Spinal cord (tissue), 10 donors: ENCODE results near the gene MAP2K3. TPM values are rescaled to one million over a fixed set of nuclear protein-coding genes. Genes with fewer than 3 reads are reported as not detected.

Experiments used
- DNase-seq, 6 donors: peaks; one replicate each; pipeline versions ENCODE4 v3.0.0 to v3.0.0-alpha.2; 2013 to 2015; ENCODE audit warnings: low spot score in 6 of 6, low read depth in 4 of 6
- H3K27ac ChIP-seq: one replicate; pipeline ENCODE4 v1.5.1; 2013; ENCODE audit warnings: low read depth, low read length, control low read depth
- H3K27me3 ChIP-seq: one replicate; pipeline ENCODE4 v1.6.1; 2013; ENCODE audit warnings: low read length; ENCODE audit not compliant: control insufficient read depth, insufficient read depth
- H3K36me3 ChIP-seq: one replicate; pipeline ENCODE4 v1.6.1; 2013; ENCODE audit warnings: low read length; ENCODE audit not compliant: control insufficient read depth, insufficient read depth
- H3K4me1 ChIP-seq: one replicate; pipeline ENCODE4 v1.6.1; 2013; ENCODE audit warnings: low read length; ENCODE audit not compliant: control insufficient read depth, insufficient read depth
- H3K4me3 ChIP-seq: one replicate; pipeline ENCODE4 v1.5.1; 2013; ENCODE audit warnings: low read depth, low read length, control low read depth
- H3K9me3 ChIP-seq: one replicate; pipeline ENCODE4 v1.6.1; 2013; ENCODE audit warnings: low read length; ENCODE audit not compliant: control insufficient read depth, insufficient read depth
- WGBS: methylation state at CpG from one replicate; pipeline ENCODE4 v1.1.5; 2013; ENCODE audit warnings: missing lambda C conversion rate; ENCODE audit not compliant: insufficient coverage; 5-methylcytosine and 5-hydroxymethylcytosine counted together
- polyA plus RNA-seq, 2 donors: library from polyadenylated mRNA; unstranded; fragments of 120-200 nt; gene quantifications; one replicate each; pipeline ENCODE4 v1.2.1, GENCODE V29; 2013; ENCODE audit not compliant: insufficient read length in 2 of 2
- total RNA-seq, 2 donors: library from RNA; depleted of rRNA in 1 of 2; stranded (reverse); fragments of 120-200 nt in 1 of 2; fragments of >200 nt in 1 of 2; gene quantifications; one replicate each; pipeline versions ENCODE4 v1.2.3 to v1.2.4, GENCODE V29; 2013 to 2014
- donor health status: healthy.

MAP2K3 gene
- total and polyA plus RNA-seq, 4 donors, result 10.6 to 24.7 (median 16.7) TPM

DNA sequence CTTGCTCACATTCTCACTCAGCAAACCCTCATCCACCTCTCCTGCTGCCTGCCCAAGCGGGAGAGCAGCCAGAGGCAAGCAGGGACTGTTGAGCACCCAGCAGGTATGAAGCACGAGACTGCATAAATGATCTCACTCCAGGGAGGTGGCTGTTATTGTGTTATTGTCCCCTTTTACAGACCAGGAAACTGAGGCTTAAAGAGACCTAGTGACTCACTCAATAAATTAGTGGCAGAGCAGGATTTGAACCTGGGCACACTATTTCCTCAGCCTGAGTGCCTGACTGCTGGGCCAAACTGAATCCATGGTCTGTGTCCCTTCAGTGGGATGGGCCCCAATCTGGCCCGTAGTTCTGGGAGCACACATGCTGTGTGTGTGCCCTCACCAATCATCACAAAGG lies 12.3 kb upstream of the MAP2K3 start:
- Histone ChIP-seq H3K4me1 (peaks cover 18% of the 10 kb centered on the region), H3K9me3 (no peaks in the 10 kb centered on the region), H3K4me3 (no peak overlapping the region), H3K27ac (no peak overlapping the region), H3K36me3 (no peaks in the 10 kb centered on the region), H3K27me3 (no peaks in the 10 kb centered on the region)
- WGBS, result 89% methylated on average over 1 of the region's 3 CpGs
- no peak for DNase-seq

DNA sequence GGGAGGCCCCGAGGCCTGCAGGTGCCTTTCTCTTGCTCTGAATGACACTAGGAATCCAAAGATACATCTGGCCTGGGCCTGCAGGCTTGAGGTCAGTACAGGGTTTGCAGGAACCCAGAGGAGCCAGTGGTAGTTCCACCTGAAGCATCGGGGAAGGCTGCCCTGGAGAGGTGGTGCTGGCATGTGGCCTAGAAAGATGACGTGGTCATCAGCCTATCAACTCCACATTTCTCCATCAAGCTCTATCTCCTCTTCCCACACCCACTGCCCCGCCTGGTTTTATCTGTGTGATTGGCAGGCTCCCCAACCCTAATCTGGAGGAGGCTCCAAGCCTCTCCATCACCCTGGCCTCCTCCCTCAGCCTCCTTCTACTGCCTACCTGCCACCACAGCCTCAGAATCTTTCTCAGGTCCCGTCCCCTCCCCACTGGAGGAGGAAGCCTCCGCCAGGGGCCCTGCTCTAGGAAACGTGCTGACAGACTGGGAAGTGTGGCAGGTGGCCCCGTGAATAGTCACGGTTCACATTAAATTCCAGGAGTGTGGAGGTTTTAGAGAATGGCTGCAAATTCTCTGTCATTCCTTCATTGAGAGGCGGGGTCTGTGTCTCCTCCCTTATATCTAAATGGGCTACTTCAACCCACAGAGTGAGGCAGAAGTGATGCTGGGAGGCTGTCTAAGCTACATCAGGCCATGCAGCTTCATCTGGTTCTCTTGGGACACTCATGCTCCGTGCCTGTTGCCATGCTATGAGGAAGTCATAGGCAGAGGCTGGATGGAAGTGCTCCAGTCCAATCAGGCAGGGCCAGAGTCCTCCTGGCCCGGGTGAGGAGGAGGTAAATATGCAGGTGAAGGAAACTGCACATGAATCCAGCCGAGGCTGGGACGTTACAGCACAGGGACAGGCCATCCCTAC lies 11.4 kb upstream of the MAP2K3 start:
- no peak for DNase-seq
- H3K9me3 ChIP-seq, result no peaks in the 10 kb centered on the region
- no peaks in the 10 kb centered on the region for H3K27me3 ChIP-seq
- WGBS, result 76% methylated on average over 9 of the region's 14 CpGs
- H3K36me3 ChIP-seq, result no peaks in the 10 kb centered on the region
- H3K27ac ChIP-seq, result no peak overlapping the region
- H3K4me3 ChIP-seq, result no peak overlapping the region
- H3K4me1 ChIP-seq, result peaks cover 18% of the 10 kb centered on the region

DNA sequence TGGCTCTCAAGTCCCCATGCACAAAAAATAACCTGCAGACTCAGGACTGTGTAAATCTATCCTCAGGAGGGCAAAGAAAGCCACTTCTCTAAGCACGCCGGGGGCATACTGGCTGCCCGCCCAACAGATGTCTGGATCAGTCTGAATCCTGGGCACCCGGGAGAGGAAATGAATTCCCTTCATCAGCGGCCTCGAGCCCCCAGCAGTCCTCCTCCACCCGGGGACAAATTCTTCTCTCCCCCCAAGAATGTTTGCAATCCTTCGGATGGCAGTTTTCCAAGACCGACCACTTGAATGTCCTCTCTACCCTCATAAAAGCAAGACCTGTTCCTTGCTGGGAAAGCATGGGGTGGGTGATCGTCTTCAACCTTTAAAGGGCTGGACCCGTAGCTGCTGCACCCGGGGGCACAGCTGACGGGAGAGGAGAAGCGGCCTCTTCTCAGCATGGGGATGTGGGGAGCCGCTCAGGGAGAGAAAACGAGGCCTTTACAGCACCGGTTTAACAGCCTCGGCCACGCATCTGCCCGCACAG lies 9.4 kb upstream of the MAP2K3 start:
- H3K9me3 ChIP-seq, result no peaks in the 10 kb centered on the region
- peaks cover 21% of the 10 kb centered on the region for H3K4me1 ChIP-seq
- H3K27me3 ChIP-seq, result no peaks in the 10 kb centered on the region
- 8% methylated on average over 17 of the region's 20 CpGs for WGBS
- peak overlapping the region; percentile 57 for H3K27ac ChIP-seq
- H3K36me3 ChIP-seq, result no peaks in the 10 kb centered on the region
- H3K4me3 ChIP-seq, result peak overlapping the region; percentile 53
- peak in 2 of 6 donors; percentile 50 to 52 for DNase-seq

DNA sequence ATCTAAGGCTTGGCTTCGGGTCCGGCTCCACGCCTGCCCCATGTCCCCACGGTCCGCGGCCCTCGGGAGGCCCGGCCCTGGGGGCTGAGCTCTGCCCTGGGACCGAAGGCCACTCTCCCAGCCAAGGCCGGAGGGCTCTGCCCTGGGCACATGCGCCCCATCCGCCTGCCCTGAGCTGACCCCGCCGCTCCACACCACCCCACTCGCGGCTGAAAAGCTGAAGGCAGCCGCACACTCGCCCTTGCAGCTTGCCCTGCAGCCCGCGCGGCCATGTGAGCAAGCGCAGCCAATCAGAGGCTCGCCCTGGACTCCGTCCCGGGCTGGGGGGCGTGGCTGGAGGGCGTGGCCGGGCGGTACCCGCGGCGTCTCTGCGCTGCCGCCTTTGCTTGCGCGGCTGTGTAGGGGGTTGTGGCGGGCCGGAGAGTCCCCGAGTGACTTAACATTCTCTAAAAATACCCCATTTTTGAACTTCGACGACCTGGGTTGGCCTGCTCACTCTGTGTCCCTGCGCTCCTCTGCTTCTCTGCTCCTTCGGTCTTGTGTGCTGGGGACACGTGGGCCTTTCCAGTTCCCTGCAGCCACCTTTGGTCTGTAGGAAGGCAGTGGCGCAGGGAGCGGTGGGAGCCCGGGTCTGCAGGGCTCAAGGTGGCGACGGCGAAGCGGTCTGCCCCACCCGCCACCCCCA lies 8.8 kb upstream of the MAP2K3 start:
- no peaks in the 10 kb centered on the region for H3K9me3 ChIP-seq
- H3K27ac ChIP-seq, result peak overlapping the region; percentile 57
- H3K36me3 ChIP-seq, result no peaks in the 10 kb centered on the region
- H3K4me3 ChIP-seq, result peak overlapping the region; percentile 53
- H3K4me1 ChIP-seq, result peaks cover 21% of the 10 kb centered on the region
- H3K27me3 ChIP-seq, result no peaks in the 10 kb centered on the region
- under 1% methylated on average over 51 of the region's 52 CpGs for WGBS
- DNase-seq, result peak; percentile 67 to 96 (median 81)

DNA sequence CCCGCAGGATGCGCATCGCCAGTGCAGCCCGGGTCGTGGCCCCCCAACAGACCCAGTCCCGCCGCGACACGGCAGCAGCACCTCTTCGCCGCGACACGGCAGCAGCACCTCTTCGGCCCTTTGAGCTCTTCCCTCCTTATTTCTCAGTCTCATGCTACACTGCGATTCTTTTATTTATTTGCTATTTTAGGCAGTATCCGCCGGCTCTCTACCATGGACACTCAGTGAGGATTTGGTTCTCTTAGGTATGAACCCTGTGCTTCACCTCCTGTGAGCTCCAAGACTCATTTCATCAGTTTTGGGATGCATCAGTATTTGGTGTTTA lies 8.3 kb upstream of the MAP2K3 start:
- H3K27ac ChIP-seq, result no peak overlapping the region
- H3K4me3 ChIP-seq, result peak overlapping the region; percentile 53
- no peaks in the 10 kb centered on the region for H3K27me3 ChIP-seq
- WGBS, result 8% methylated on average over 14 of the region's 17 CpGs
- DNase-seq, result no peak
- no peaks in the 10 kb centered on the region for H3K9me3 ChIP-seq
- H3K36me3 ChIP-seq, result no peaks in the 10 kb centered on the region
- H3K4me1 ChIP-seq, result peaks cover 21% of the 10 kb centered on the region

DNA sequence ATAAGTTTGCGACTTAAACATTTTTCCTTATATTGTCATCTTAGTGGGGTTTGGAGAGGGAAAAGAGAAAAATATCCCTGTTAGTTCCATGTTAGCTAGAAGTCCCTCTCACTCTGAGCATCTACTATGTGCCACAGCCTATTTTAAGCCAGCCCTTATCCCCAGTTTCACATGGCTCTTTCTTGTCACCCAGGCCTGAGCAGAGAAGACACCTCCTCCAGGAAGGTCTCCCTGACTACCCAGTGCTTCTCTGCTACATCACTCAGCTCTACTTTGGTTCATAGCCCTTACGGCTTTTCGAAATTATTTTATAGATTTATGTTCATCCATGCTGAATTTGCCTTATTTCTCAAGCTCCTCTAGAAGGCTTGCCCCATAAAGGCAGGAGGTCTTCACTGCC lies 7.2 kb upstream of the MAP2K3 start:
- no CpG with 5 or more reads among the region's 3 CpGs for WGBS
- no peaks in the 10 kb centered on the region for H3K27me3 ChIP-seq
- H3K36me3 ChIP-seq, result no peaks in the 10 kb centered on the region
- H3K27ac ChIP-seq, result no peak overlapping the region
- H3K4me3 ChIP-seq, result no peak overlapping the region
- peaks cover 21% of the 10 kb centered on the region for H3K4me1 ChIP-seq
- no peak for DNase-seq
- no peaks in the 10 kb centered on the region for H3K9me3 ChIP-seq

DNA sequence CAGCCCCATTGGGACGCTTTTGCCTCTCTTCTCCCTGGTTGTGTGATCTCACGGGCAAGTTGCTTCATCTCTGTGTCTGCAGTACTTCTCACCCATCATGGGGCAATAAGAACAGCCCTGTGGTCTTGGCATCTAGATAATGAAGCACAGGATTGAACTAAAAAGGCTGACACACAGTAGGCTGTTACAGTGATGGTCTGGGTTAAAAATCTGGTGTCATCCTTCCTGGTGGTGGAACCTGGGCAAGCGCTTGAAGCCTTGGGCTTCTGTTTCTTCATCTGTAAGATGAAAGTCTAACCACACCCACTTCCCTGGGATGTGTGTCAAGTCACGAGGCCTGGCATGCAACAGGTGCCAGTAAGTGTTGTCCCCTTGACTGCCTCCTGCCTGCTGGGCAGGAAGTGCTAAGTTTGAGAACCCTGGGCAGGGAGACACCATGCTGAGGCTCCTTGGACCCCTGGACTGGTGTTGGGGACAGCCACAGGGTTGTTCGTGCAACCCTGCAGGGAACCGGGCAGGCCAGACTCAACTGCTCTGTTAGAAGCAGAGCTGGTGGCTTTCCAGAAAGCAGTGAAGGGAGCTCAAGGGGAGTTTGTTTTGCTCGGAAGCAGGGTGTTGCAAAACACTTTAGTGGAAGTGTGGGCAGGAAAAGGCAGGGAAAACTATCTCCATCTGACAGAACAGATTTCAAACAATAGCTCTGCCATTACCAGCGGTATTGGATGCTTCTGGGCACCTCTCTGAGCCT lies 5.9 kb upstream of the MAP2K3 start:
- Histone ChIP-seq H3K27ac (no peak overlapping the region), H3K27me3 (no peaks in the 10 kb centered on the region), H3K4me3 (no peak overlapping the region), H3K4me1 (peaks cover 21% of the 10 kb centered on the region), H3K9me3 (no peaks in the 10 kb centered on the region), H3K36me3 (no peaks in the 10 kb centered on the region)
- WGBS, result 83% methylated on average over 5 of the region's 8 CpGs
- DNase-seq, result no peak

DNA sequence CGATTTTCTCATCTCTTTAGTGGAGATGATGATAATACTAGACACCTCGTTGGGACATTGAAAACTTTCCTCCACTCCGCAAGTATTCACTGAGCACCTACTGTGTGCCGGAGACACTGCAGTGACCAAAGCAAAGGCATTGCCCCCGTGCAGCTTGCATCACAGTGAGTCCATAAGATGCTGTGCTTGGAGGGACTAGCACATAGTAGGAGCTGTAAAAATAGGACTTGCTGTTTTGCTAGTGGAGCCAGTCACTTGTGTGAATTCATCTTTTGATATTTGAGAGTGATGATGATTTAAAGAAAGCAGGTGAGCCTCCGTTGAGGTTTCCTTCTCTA lies 5.3 kb upstream of the MAP2K3 start:
- H3K4me1 ChIP-seq, result peaks cover 26% of the 10 kb centered on the region
- H3K9me3 ChIP-seq, result no peaks in the 10 kb centered on the region
- no peak overlapping the region for H3K4me3 ChIP-seq
- H3K36me3 ChIP-seq, result no peaks in the 10 kb centered on the region
- 86% methylated on average over 5 of the region's 6 CpGs for WGBS
- H3K27me3 ChIP-seq, result no peaks in the 10 kb centered on the region
- no peak for DNase-seq
- H3K27ac ChIP-seq, result no peak overlapping the region

DNA sequence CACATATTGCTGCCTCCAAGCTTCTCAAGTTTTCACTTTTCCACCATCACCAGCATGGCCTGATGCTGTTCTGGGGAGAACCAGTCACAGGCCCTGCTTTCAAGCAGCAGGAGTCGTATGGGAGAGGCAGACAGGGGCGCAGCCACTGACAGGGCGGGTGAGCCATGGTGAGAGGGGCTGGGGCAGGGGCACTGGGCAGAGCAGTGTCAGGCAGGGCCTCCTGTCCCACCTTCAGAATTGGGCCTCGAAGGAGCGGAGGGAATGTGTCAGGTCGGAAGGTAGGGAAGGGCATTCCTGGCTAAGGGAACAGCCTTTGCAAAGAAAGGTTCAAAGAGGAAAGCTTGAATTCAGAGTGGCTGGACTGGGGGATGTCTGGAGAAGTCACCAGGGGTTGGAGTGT lies 4.9 kb upstream of the MAP2K3 start:
- no peak for DNase-seq
- WGBS, result 80% methylated on average over 6 of the region's 6 CpGs
- Histone ChIP-seq H3K4me3 (no peak overlapping the region), H3K27me3 (no peaks in the 10 kb centered on the region), H3K27ac (no peak overlapping the region), H3K9me3 (no peaks in the 10 kb centered on the region), H3K4me1 (peaks cover 24% of the 10 kb centered on the region), H3K36me3 (no peaks in the 10 kb centered on the region)
